GM20431 (cell line): ENCODE results near the gene BCL6.
"Not testable (repeated sequence)": the region's sequence is repeated elsewhere in the genome, so short reads cannot be mapped to it uniquely, and the experiment has no call there.

Experiments used
- in situ Hi-C: fragments of 300-500 bp; cut with MseI, MboI; formaldehyde crosslinking; loops from one replicate; pipeline ENCODE4 v1.15.0; 2020; ENCODE audit warnings: low sequenced_read_pairs; ENCODE audit not compliant: unreplicated experiment

Gene BCL6

DNA sequence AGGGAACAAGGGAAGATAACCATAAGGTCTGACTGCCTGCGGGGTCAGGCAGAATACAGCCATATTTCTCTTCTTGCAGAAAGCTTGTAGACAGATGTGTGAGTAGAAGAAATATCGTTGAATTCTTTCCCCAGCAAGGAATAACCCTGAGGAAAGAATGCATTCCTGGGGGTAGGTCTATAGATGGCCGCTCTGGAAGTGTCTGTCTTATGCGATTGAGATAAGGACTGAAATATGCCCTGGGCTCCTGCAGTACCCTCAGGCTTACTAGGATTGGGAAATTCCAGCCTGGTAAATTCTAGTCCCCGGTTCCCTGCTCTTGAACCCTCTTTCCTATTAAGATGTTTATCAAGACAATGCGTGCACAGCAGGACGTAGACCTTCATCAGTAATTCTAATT lies 59.3 kb downstream of the BCL6 start:
- in situ Hi-C loops = no loop called here

DNA sequence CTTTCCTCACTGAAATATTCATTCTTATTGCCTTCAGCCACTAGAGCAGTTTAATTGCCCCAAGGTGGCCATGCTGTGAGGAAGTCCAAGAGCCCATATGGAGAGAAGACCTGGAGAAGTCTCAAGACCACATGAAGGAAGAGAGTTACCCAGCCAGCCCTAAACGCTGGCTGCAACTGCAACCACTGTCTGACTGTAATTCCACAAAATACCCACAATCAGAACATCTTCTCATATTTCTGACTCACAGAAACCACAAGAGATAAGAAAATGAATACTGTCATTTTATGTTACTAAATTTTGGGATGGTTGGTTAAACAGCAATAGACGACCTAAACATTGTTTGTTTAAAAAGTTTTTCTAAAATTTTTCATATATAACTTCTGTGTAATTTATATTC lies 60.4 kb downstream of the BCL6 start:
- in situ Hi-C loops = no loop called here

DNA sequence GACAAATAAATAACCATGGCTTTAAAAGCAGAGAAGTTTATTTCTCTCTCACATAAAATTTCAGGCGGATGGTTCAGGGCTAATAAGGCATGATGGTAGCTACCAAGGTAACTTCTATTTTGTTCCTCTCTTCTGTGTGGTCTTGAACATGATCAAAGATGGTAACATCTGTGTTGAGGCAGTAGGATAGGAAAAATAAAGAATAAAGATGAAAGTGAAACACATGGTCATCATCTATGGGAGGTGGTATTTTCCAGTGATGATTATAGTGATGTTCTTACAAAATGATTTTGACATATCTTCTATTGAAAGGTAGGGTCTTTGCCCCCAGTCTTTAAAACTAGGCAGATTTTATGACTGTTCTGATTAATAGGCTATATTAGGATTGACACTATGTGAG lies 60.8 kb downstream of the BCL6 start:
- in situ Hi-C loops = no loop called here

DNA sequence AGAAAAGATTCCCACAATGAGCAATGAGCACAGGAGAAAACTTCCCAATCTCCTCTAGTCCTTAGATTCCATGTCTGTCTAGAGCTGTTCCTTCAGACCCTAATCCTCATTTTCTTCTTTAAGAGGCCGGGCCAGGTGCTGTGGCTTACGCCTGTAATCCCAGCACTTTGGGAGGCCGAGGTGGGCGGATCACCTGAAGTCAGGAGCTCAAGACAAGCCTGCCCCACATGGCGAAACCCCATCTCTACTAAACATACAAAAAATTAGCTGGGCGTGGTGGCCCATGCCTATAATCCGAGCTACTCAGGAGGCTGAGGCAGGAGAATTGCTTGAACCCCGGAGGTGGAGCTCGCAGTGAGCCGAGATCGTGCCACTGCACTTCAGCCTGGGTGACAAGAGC lies 63.5 kb downstream of the BCL6 start:
- in situ Hi-C loops = not testable (repeated sequence)

DNA sequence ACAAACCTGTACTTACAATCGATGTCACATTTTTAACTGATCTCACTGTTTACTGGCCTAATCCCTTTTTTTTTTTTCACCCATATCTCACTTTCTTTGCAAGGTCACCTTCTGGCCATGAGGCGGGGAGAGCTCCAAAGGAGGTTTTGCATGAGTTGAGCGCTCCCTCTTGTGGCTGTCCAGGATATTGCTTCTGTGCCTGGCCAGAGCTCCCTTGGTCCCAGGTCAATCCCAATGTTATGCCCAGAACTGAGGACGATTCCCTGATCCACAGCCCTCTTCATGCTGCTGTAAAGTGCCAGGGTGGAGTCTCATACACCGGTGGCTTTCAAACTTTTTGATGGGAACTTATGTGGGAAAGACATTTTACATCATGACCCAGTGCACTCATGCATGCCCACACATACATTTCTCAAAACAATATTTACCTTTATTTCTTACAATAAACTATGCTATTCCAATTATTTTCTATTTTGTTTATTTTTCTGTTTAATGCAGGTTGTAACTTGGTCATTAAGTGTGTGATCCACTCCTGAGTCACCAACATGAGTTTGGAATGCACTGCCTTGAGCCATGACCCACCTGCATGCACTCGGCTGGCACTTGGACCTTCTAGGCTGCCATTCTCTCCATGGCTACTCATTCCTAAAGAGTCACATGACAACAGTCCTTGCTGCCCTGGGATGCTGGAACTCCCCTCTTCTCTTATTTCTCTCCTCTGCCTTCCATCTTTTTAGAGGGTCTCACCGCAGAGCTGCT lies 65.5 kb downstream of the BCL6 start:
- in situ Hi-C loops = loop anchor here (5.0 kb wide), 1 partner anchor 363 kb away; no protein-coding TSS in a partner anchor

DNA sequence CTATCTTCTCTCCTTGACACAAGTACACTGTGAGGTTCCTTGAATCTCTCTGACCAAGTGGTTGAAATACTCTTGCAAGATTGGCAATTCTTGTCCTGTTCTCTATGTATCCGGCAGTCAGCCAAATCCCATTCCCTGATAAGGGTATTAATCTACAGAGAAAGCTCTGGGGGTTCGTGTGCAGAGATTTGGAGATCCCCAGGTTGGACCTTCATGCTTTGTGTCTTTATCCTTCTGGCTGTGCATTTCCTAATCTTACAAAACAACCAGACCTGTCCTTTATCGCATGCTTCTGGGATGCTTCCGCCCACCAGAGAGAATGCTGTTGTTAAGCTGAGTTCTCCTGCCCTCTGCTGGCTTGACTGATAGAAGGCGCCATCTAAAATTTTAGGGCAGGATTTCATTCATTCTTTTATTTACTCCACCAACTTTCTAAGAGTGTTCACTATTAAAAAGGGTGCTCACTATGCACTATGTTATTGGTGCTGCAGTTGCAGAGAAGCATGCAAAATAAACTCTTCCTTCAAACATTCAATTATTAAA lies 66.5 kb downstream of the BCL6 start:
- in situ Hi-C loops = loop anchor here (5.0 kb wide), 1 partner anchor 361 kb away; no protein-coding TSS in a partner anchor

DNA sequence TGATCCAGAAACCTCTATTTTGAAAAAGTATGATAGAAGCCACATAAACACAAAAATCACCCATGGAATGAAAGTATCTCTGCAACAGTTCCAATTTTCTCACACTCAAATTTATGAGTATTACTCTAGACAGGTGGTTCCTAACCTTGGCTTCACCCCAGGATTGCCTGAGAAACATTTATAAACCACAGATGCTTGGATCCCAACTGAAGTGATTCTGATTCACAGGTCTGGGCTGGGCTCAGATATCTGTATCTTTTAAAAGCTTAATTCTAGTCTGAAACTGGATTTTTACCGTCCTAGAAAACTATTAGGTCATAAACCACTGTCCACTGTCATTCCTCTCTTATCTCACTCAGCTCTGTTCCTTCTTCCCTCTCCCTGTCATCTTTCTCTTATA lies 67.7 kb downstream of the BCL6 start:
- in situ Hi-C loops = loop anchor here (5.0 kb wide), 1 partner anchor 360 kb away; no protein-coding TSS in a partner anchor

DNA sequence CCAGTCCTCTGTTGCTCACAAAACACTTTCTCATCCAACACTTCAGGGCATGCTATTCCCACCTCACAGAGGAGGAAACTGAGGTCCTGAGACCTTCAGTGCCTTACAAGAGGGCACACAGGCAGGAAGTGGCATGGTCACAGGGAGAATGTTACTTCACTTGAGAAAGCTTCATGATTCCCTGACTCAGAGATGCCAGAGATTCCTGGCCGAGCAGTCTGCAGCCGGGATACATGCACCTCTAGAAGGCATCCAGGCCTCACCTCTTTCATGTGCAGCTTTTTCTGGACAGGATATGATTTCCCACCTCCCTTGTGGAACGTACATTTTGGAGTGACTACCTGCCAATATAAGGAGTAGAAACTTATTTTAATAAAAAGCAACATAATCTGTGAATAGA lies 72.3 kb downstream of the BCL6 start:
- in situ Hi-C loops = no loop called here
